ENCODE results near the gene WFDC8.

- TF ChIP-seq CTCF (IDR thresholded peaks at IDR 0.05; ENCODE audit: poor library complexity, severe bottlenecking), result no peak
- TF ChIP-seq EP300 (conservative IDR thresholded peaks at IDR 0.05; ENCODE audit: poor library complexity, severe bottlenecking), result no peak
Observed at GRCh38 chr20:45509091-45509490, 70.0 kb downstream of the WFDC8 start.

Measured in neural cell (in vitro differentiated cells).